SKM-1 treated with dmso at 0.1 percent for 144 hours (cell line): ENCODE results near the gene HOXB2.
"Not testable (repeated sequence)": the region's sequence is repeated elsewhere in the genome, so short reads cannot be mapped to it uniquely, and the experiment has no call there.

Source experiments
- DNase-seq: peaks from one replicate; lab custom pipeline; 2025; ENCODE audit not compliant: unreplicated experiment; lab: John Stamatoyannopoulos, UW

The HOXB2 gene

GRCh38 chr17:48515925-48516900 lies 28.7 kb downstream of the HOXB2 start:
- no peak for DNase-seq

GRCh38 chr17:48514477-48514876 lies 30.4 kb downstream of the HOXB2 start:
- no peak for DNase-seq

GRCh38 chr17:48513666-48514455 lies 31.0 kb downstream of the HOXB2 start:
- DNase-seq, result no peak

GRCh38 chr17:48513097-48513496 lies 31.8 kb downstream of the HOXB2 start:
- DNase-seq, result no peak

- peak; percentile 70 for DNase-seq
Observed at GRCh38 chr17:48510761-48511604, 33.9 kb downstream of the HOXB2 start.

GRCh38 chr17:48510381-48510760 lies 34.5 kb downstream of the HOXB2 start:
- no peak for DNase-seq

GRCh38 chr17:48509708-48510107 lies 35.2 kb downstream of the HOXB2 start:
- not testable (repeated sequence) for DNase-seq

- no peak for DNase-seq
Observed at GRCh38 chr17:48506246-48506645, 38.7 kb downstream of the HOXB2 start.

GRCh38 chr17:48505788-48506187 lies 39.1 kb downstream of the HOXB2 start:
- peak; percentile 85 for DNase-seq

GRCh38 chr17:48504953-48505352 lies 40.0 kb downstream of the HOXB2 start:
- no peak for DNase-seq

GRCh38 chr17:48503747-48504146 lies 41.2 kb downstream of the HOXB2 start:
- DNase-seq, result no peak

GRCh38 chr17:48502901-48503300 lies 42.0 kb downstream of the HOXB2 start:
- no peak for DNase-seq

GRCh38 chr17:48502312-48502711 lies 42.6 kb downstream of the HOXB2 start:
- DNase-seq, result no peak

GRCh38 chr17:48500435-48501426 lies 44.2 kb downstream of the HOXB2 start:
- DNase-seq, result no peak

GRCh38 chr17:48499735-48500434 lies 45.0 kb downstream of the HOXB2 start:
- no peak for DNase-seq

- no peak for DNase-seq
Observed at GRCh38 chr17:48499248-48499647, 45.7 kb downstream of the HOXB2 start.

- DNase-seq, result no peak
Observed at GRCh38 chr17:48498164-48498850, 46.6 kb downstream of the HOXB2 start.

- DNase-seq, result no peak
Observed at GRCh38 chr17:48497103-48497502, 47.8 kb downstream of the HOXB2 start.

GRCh38 chr17:48494335-48494734 lies 50.6 kb downstream of the HOXB2 start:
- DNase-seq, result no peak
